ENCODE data around the gene SPINDOC.

- TF ChIP-seq CTCF (conservative IDR thresholded peaks at IDR 0.05 in 1 of 2, IDR thresholded peaks at IDR 0.05 in 1 of 2; ENCODE audit: extremely low read depth in 1 of 2, insufficient read depth in 1 of 2, low read depth in 1 of 2, low read length in 2 of 2): no peak
- TF ChIP-seq EZH2 (IDR thresholded peaks at IDR 0.05; ENCODE audit: borderline replicate concordance, low read length): no peak
Observed at GRCh38 chr11:63834535-63835157, 21.4 kb downstream of the SPINDOC start.
